NB4 (cell line): ENCODE results near the gene GKN2.
A peak's percentile ranks its signal among the peaks of the same experiment; 100 is the strongest.

Experiments
- DNase-seq: peaks from one replicate; pipeline ENCODE4 v3.0.0; 2010; ENCODE audit warnings: low read depth
- H3K4me3 ChIP-seq: one replicate; pipeline ENCODE4 v1.5.1; 2011; ENCODE audit warnings: mild to moderate bottlenecking, low read depth, low read length, moderate library complexity
- CTCF ChIP-seq: IDR thresholded peaks from one replicate; pipeline ENCODE4 v1.5.1; 2012; ENCODE audit warnings: low read depth, low read length
- MAX ChIP-seq: IDR thresholded peaks from 2 replicates; pipeline ENCODE4 v1.6.1; 2011; ENCODE audit warnings: low read depth, low read length
- MYC ChIP-seq: IDR thresholded peaks from 2 replicates; pipeline ENCODE4 v1.6.1; 2011; ENCODE audit warnings: low read depth, low read length
- POLR2A ChIP-seq: IDR thresholded peaks from 2 replicates; pipeline ENCODE4 v1.6.1; 2011; ENCODE audit warnings: mild to moderate bottlenecking; ENCODE audit not compliant: insufficient read length; ENCODE audit errors: extremely low read depth

Gene GKN2

GRCh38 chr2:68912732-68913131 is 40.0 kb downstream of the GKN2 start:
- no peak overlapping the region for H3K4me3 ChIP-seq
- TF ChIP-seq MYC, result peak; percentile 81
- TF ChIP-seq CTCF, result no peak
- peak; percentile 90 for TF ChIP-seq MAX
- no peak for TF ChIP-seq POLR2A
- DNase-seq, result peak; percentile 75

GRCh38 chr2:68912111-68912510 is 40.6 kb downstream of the GKN2 start:
- no peak overlapping the region for H3K4me3 ChIP-seq
- TF ChIP-seq MYC (no peak), CTCF (no peak)
- no peak for DNase-seq

- peak; percentile 66 for DNase-seq
- TF ChIP-seq MYC, result no peak
- no peak for TF ChIP-seq MAX
- TF ChIP-seq POLR2A, result no peak
- TF ChIP-seq CTCF, result no peak
- H3K4me3 ChIP-seq, result no peak overlapping the region
Measured at GRCh38 chr2:68911709-68912108, 41.0 kb downstream of the GKN2 start.

GRCh38 chr2:68911246-68911645 is 41.4 kb downstream of the GKN2 start:
- no peak for TF ChIP-seq CTCF
- H3K4me3 ChIP-seq, result no peak overlapping the region
- DNase-seq, result no peak

- no peak overlapping the region for H3K4me3 ChIP-seq
- DNase-seq, result peak; percentile 92
- peak; percentile 23; the same call in 1 of the 2 replicates for TF ChIP-seq MYC
- TF ChIP-seq CTCF, result peak; percentile 95
- 0 out of 2 replicates have a peak, but pooled peaks have one; percentile 11 for TF ChIP-seq MAX
- TF ChIP-seq POLR2A, result no peak
Measured at GRCh38 chr2:68909793-68910674, 42.7 kb downstream of the GKN2 start.

- DNase-seq, result peak; percentile 98
- TF ChIP-seq CTCF (no peak), POLR2A (peak; percentile 44), MAX (peak; percentile 81), MYC (peak; percentile 64)
- H3K4me3 ChIP-seq, result no peak overlapping the region
Measured at GRCh38 chr2:68908392-68908970, 44.2 kb downstream of the GKN2 start.
